Endothelial cell (in vitro differentiated cells): ENCODE measurements around the gene STIM1. TPM values are rescaled to one million over a fixed set of nuclear protein-coding genes. Genes with fewer than 3 reads are reported as not detected.
"Not testable (repeated sequence)": the region's sequence is repeated elsewhere in the genome, so short reads cannot be mapped to it uniquely, and the experiment has no call there.

ENCODE experiments used
- DNase-seq: peaks from one replicate; pipeline ENCODE4 v3.0.0; 2021; ENCODE audit warnings: low spot score
- H3K27ac Mint-ChIP-seq: one replicate; pipeline ENCODE4 v1.8.0; 2021; ENCODE audit warnings: mixed read lengths, inconsistent platforms; ENCODE audit not compliant: unreplicated experiment
- H3K27me3 Mint-ChIP-seq: one replicate; pipeline ENCODE4 v1.8.0; 2021; ENCODE audit warnings: mild to moderate bottlenecking, moderate library complexity, mixed read lengths, inconsistent platforms; ENCODE audit not compliant: unreplicated experiment
- H3K36me3 Mint-ChIP-seq: one replicate; pipeline ENCODE4 v1.8.0; 2021; ENCODE audit warnings: mild to moderate bottlenecking, low read depth, mixed read lengths, inconsistent platforms; ENCODE audit not compliant: unreplicated experiment
- H3K4me1 Mint-ChIP-seq: one replicate; pipeline ENCODE4 v1.8.0; 2021; ENCODE audit warnings: mild to moderate bottlenecking, mixed read lengths, inconsistent platforms; ENCODE audit not compliant: unreplicated experiment
- H3K4me3 Mint-ChIP-seq: one replicate; pipeline ENCODE4 v1.8.0; 2021; ENCODE audit warnings: mild to moderate bottlenecking, mixed read lengths, inconsistent platforms; ENCODE audit not compliant: unreplicated experiment
- H3K9me3 Mint-ChIP-seq: one replicate; pipeline ENCODE4 v1.8.0; 2021; ENCODE audit warnings: mixed read lengths, inconsistent platforms; ENCODE audit not compliant: unreplicated experiment
- CTCF ChIP-seq: fragments of 200-600 bp; sonication (generic); IDR thresholded peaks from one replicate; pipeline ENCODE4 v1.5.0; 2021; ENCODE audit warnings: antibody characterized with exemption; ENCODE audit not compliant: unreplicated experiment
- total RNA-seq: library from RNA; stranded (reverse); fragmentation: NEBNext Ultra II Directional; extraction: Animal tissue kit (Norgen Biotek cat#: 25700); gene quantifications from one replicate; pipeline ENCODE4 v1.2.1, GENCODE V29; 2021; ENCODE audit not compliant: unreplicated experiment

Gene STIM1
- total RNA-seq, 1 donor from 2014 or later = 35.9 TPM

DNA sequence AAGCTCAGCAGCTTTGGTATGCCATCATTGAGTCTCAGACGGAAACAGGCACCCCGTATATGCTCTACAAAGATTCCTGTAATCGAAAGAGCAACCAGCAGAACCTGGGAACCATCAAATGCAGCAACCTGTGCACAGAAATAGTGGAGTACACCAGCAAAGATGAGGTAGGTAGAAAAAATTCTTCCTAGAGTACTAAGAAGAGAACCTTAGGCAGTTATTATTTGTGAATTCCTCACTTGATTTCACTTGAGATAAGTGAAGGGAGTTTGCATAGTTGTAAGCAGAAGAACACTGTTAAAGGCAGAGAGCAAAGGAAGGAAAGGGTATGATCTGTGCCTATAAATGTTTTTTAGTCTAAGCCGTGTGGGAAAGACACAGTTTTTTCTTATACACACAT is 267.8 kb downstream of the STIM1 start:
- H3K9me3 Mint-ChIP-seq = no peaks in the 10 kb centered on the region
- DNase-seq = no peak
- H3K4me1 Mint-ChIP-seq = no peaks in the 10 kb centered on the region
- no peak overlapping the region for H3K4me3 Mint-ChIP-seq
- H3K36me3 Mint-ChIP-seq = peaks cover 19% of the 10 kb centered on the region
- H3K27me3 Mint-ChIP-seq = no peaks in the 10 kb centered on the region
- TF ChIP-seq CTCF = no peak
- no peak overlapping the region for H3K27ac Mint-ChIP-seq

DNA sequence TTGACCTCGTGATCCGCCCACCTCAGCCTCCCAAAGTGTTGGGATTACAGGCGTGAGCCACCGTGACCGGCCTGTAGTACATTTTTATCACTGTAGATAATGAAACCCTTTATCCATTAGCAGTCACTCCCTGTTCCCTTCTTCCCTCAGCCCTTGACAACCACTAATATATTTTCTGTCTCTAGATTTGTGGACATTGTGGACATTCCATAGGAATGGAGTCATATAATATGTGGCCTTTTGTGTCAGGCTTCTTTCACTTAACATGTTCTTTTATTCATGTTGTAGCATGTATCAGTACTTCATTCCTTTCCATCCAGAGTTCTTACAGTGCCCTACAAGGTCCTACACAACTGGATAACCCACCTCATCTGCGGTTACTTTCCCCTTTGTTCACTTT is 269.7 kb downstream of the STIM1 start:
- Mint-ChIP-seq H3K36me3 (peaks cover 19% of the 10 kb centered on the region), H3K27ac (no peak overlapping the region), H3K4me3 (no peak overlapping the region), H3K9me3 (no peaks in the 10 kb centered on the region), H3K27me3 (no peaks in the 10 kb centered on the region), H3K4me1 (no peaks in the 10 kb centered on the region)
- TF ChIP-seq CTCF = no peak
- DNase-seq = no peak

GRCh38 chr11:4127357-4127756 is 271.9 kb downstream of the STIM1 start:
- Mint-ChIP-seq H3K4me1 (no peaks in the 10 kb centered on the region), H3K36me3 (peaks cover 16% of the 10 kb centered on the region)
- TF ChIP-seq CTCF = no peak

DNA sequence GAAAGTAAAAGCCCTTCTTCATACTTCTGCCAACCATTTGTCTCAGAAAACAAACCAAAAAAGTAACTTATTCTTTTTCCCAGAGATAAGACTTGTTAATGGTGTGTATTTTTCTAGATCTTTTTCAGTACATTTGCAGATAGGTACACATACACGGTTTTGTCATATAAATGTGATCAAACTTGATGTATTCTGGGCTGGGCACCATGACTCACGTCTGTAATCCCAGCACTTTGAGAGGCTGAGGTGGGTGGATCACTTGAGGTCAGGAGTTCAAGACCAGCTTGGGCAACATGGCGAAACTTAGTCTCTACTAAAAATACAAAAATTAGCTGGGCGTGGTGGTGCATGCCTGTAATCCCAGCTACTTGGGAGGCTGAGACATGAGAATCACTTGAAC is 274.8 kb downstream of the STIM1 start:
- not testable (repeated sequence) for H3K4me1 Mint-ChIP-seq, DNase-seq, H3K27me3 Mint-ChIP-seq, H3K4me3 Mint-ChIP-seq, H3K9me3 Mint-ChIP-seq, H3K27ac Mint-ChIP-seq, H3K36me3 Mint-ChIP-seq

More at GRCh38 chr11:4127357-4127756, 271.9 kb downstream of the STIM1 start:
- H3K27ac Mint-ChIP-seq = no peak overlapping the region
- H3K4me3 Mint-ChIP-seq = no peak overlapping the region
- no peaks in the 10 kb centered on the region for H3K27me3 Mint-ChIP-seq
- no peak for DNase-seq
- H3K9me3 Mint-ChIP-seq = no peaks in the 10 kb centered on the region

- H3K4me3 Mint-ChIP-seq = no peak overlapping the region
- H3K36me3 Mint-ChIP-seq = peaks cover 26% of the 10 kb centered on the region
- no peak for TF ChIP-seq CTCF
- H3K27me3 Mint-ChIP-seq = no peaks in the 10 kb centered on the region
- DNase-seq = no peak
- no peak overlapping the region for H3K27ac Mint-ChIP-seq
- peaks cover 3% of the 10 kb centered on the region for H3K4me1 Mint-ChIP-seq
- H3K9me3 Mint-ChIP-seq = no peaks in the 10 kb centered on the region
Measured at GRCh38 chr11:4134806-4135205, 279.3 kb downstream of the STIM1 start.

DNA sequence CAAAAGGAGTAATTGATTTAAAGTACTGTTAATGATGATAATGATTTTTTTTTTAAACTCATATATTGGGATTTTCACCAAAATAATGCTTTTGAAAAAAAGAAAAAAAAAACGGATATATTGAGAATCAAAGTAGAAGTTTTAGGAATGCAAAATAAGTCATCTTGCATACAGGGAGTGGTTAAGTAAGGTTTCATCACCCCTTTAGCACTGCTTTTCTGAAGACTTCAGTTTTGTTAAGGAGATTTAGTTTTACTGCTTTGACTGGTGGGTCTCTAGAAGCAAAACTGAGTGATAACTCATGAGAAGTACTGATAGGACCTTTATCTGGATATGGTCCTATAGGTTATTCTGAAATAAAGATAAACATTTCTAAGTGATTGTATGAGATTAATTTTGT is 283.0 kb downstream of the STIM1 start:
- H3K9me3 Mint-ChIP-seq = peaks cover 4% of the 10 kb centered on the region
- H3K27me3 Mint-ChIP-seq = peaks cover 4% of the 10 kb centered on the region
- TF ChIP-seq CTCF = no peak
- H3K4me1 Mint-ChIP-seq = peaks cover 3% of the 10 kb centered on the region
- no peak for DNase-seq
- H3K36me3 Mint-ChIP-seq = peaks cover 38% of the 10 kb centered on the region
- no peak overlapping the region for H3K27ac Mint-ChIP-seq
- peak overlapping the region; percentile 18 for H3K4me3 Mint-ChIP-seq
